ENCODE data around the gene LSM3.
A peak's percentile ranks its signal among the peaks of the same experiment; 100 is the strongest.

LSM3 gene

GRCh38 chr3:14178247-14179113 lies at the start of gene LSM3, which contains the start of gene XPC:
Gene LSM3, plus strand, starts transcription at chr3:14178817. Its CDS starts 44 bp downstream, at chr3:14178861.
Gene XPC, minus strand, starts transcription at chr3:14178601. Its CDS starts 33 bp downstream, at chr3:14178568.
- peak; percentile 95 to 97 for DNase-seq

- no peak for DNase-seq
Observed at GRCh38 chr3:14129296-14129695, 49.3 kb upstream of the LSM3 start.

- DNase-seq: no peak
Observed at GRCh38 chr3:14130230-14130629, 48.4 kb upstream of the LSM3 start.

- DNase-seq: no peak
Observed at GRCh38 chr3:14130707-14131106, 47.9 kb upstream of the LSM3 start.

GRCh38 chr3:14131134-14131533 lies 47.5 kb upstream of the LSM3 start:
- DNase-seq: no peak

- DNase-seq: no peak
Observed at GRCh38 chr3:14132120-14132519, 46.5 kb upstream of the LSM3 start.

- no peak for DNase-seq
Observed at GRCh38 chr3:14132689-14133088, 45.9 kb upstream of the LSM3 start.

- no peak for DNase-seq
Observed at GRCh38 chr3:14133188-14133800, 45.3 kb upstream of the LSM3 start.

GRCh38 chr3:14133876-14134275 lies 44.7 kb upstream of the LSM3 start:
- no peak for DNase-seq

GRCh38 chr3:14134291-14134690 lies 44.3 kb upstream of the LSM3 start:
- DNase-seq: no peak

GRCh38 chr3:14135581-14135980 lies 43.0 kb upstream of the LSM3 start:
- DNase-seq: no peak

- no peak for DNase-seq
Observed at GRCh38 chr3:14137004-14137403, 41.6 kb upstream of the LSM3 start.

GRCh38 chr3:14137445-14137844 lies 41.2 kb upstream of the LSM3 start:
- DNase-seq: no peak

- no peak for DNase-seq
Observed at GRCh38 chr3:14138109-14138877, 40.3 kb upstream of the LSM3 start.

- DNase-seq: no peak
Observed at GRCh38 chr3:14138878-14139655, 39.5 kb upstream of the LSM3 start.

- no peak for DNase-seq
Observed at GRCh38 chr3:14139771-14140170, 38.8 kb upstream of the LSM3 start.

GRCh38 chr3:14140668-14141067 lies 37.9 kb upstream of the LSM3 start:
- no peak for DNase-seq

GRCh38 chr3:14141144-14141543 lies 37.5 kb upstream of the LSM3 start:
- DNase-seq: no peak

GRCh38 chr3:14141602-14142341 lies 36.8 kb upstream of the LSM3 start:
- DNase-seq: no peak

- DNase-seq: peak; percentile 42 to 43
Observed at GRCh38 chr3:14142567-14143270, 35.9 kb upstream of the LSM3 start.
